Cardiac fibroblast (primary cell): ENCODE data around the gene DSG2.

Experiments
- DNase-seq, 2 donors: peaks; one replicate each; pipeline versions ENCODE4 v3.0.0 to v3.0.0-alpha.2; 2010; ENCODE audit warnings: low read depth in 2 of 2
- H3K4me3 ChIP-seq, 2 donors: replicated peaks in 1 of 2; 1 replicate in 1 of 2; 2 replicates in 1 of 2; pipeline ENCODE4 v1.5.1; 2011; ENCODE audit warnings: low read depth in 2 of 2, low read length in 2 of 2, mild to moderate bottlenecking in 2 of 2, moderate library complexity in 1 of 2
- CTCF ChIP-seq: IDR thresholded peaks from one replicate; pipeline ENCODE4 v1.5.1; 2011; ENCODE audit warnings: low read depth, mild to moderate bottlenecking, low read length, inconsistent platforms

DSG2 gene

GRCh38 chr18:31565345-31565744 lies 67.4 kb downstream of the DSG2 start:
- H3K4me3 ChIP-seq: no peak overlapping the region
- no peak for TF ChIP-seq CTCF
- DNase-seq: no peak

- no peak for DNase-seq
- no peak for TF ChIP-seq CTCF
- H3K4me3 ChIP-seq: no peak overlapping the region
Observed at GRCh38 chr18:31565782-31566512, 68.0 kb downstream of the DSG2 start.

GRCh38 chr18:31566576-31567306 lies 68.8 kb downstream of the DSG2 start:
- no peak overlapping the region for H3K4me3 ChIP-seq
- no peak for TF ChIP-seq CTCF
- DNase-seq: no peak

- no peak overlapping the region for H3K4me3 ChIP-seq
- no peak for TF ChIP-seq CTCF
- DNase-seq: no peak
Observed at GRCh38 chr18:31572368-31572767, 74.4 kb downstream of the DSG2 start.

- no peak for DNase-seq
- H3K4me3 ChIP-seq: no peak overlapping the region
- TF ChIP-seq CTCF: no peak
Observed at GRCh38 chr18:31573051-31573450, 75.1 kb downstream of the DSG2 start.

GRCh38 chr18:31574359-31574758 lies 76.4 kb downstream of the DSG2 start:
- H3K4me3 ChIP-seq: no peak overlapping the region
- no peak for DNase-seq
- no peak for TF ChIP-seq CTCF
